HFF-Myc (cell line): Measurements from ENCODE around the gene CHST14.

ENCODE experiments used
- DNase-seq: peaks from one replicate; pipeline ENCODE4 v3.0.0-alpha.2; 2011; ENCODE audit warnings: low read depth; ENCODE audit errors: extremely low read depth
- H3K4me3 ChIP-seq: replicated peaks from 2 replicates; pipeline ENCODE4 v1.5.1; 2011; ENCODE audit warnings: low read depth, mild to moderate bottlenecking, control low read depth, low read length
- TF ChIP-seq, protein P1 (sequence below): IDR thresholded peaks from 2 replicates; pipeline ENCODE4 v1.5.1; 2012; ENCODE audit warnings: mild to moderate bottlenecking, low read depth, low read length, control low read depth; ENCODE audit errors: missing control alignments

CHST14 gene

DNA sequence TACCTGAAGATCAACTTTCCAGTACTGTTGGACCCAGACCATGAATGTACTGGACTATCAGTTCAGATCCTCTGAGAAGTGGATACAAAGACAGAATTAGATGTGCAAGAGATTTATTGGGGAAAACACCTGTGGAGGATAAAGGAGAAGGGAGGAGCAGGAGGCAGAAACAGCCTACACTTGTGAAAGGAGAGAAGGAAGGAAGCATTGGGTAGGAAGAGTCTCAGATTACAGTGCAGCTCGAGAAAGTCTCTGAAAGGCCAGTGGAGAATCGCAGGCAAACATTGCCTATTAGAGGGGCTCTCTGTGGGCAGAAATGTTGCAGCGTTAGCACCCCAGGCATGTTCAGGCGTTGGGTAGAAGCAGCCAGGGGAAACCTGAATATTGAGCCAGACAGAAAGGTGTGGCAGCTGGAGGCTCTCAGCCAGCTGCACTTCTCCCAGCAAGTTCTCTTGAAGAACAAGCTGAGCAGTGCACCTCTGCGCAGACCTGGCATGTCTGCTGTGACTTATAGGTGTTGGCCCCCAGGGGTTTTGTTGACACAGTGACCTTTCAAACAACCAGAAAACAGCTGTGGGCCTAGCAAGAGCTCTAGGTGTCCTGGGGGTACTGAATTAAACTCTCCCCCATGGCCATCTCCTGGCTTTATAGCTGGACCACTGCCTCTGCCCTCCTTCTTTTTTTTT, 7.0 kb downstream of the CHST14 start:
- TF ChIP-seq, protein P1, sequence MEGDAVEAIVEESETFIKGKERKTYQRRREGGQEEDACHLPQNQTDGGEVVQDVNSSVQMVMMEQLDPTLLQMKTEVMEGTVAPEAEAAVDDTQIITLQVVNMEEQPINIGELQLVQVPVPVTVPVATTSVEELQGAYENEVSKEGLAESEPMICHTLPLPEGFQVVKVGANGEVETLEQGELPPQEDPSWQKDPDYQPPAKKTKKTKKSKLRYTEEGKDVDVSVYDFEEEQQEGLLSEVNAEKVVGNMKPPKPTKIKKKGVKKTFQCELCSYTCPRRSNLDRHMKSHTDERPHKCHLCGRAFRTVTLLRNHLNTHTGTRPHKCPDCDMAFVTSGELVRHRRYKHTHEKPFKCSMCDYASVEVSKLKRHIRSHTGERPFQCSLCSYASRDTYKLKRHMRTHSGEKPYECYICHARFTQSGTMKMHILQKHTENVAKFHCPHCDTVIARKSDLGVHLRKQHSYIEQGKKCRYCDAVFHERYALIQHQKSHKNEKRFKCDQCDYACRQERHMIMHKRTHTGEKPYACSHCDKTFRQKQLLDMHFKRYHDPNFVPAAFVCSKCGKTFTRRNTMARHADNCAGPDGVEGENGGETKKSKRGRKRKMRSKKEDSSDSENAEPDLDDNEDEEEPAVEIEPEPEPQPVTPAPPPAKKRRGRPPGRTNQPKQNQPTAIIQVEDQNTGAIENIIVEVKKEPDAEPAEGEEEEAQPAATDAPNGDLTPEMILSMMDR: no peak
- H3K4me3 ChIP-seq: no peak overlapping the region
- no peak for DNase-seq

- DNase-seq: no peak
- TF ChIP-seq, protein P1: no peak
- H3K4me3 ChIP-seq: no peak overlapping the region
Measured at GRCh38 chr15:40479024-40479423, 8.2 kb downstream of the CHST14 start.

- no peak overlapping the region for H3K4me3 ChIP-seq
- TF ChIP-seq, protein P1: no peak
- no peak for DNase-seq
Measured at GRCh38 chr15:40481341-40482074, 10.7 kb downstream of the CHST14 start.

DNA sequence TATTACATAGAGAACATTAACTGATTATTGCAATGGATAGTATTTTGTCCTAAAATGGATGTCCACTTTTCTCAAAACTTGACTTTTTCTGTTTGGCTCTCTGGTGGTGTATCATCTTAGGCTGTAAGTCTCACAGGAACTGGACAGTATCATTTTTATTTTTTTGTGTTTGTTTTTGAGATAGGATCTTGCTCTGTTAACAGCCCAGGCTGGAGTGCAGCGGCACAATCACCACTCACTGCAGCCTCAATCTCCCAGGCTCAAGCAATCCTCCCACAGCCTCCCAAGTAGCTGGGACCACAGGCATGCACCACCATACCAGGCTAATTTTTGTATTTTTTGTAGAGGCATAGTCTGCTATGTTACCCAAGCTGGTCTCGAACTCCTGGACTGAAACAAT, 13.1 kb downstream of the CHST14 start:
- no peak overlapping the region for H3K4me3 ChIP-seq
- no peak for DNase-seq
- TF ChIP-seq, protein P1: no peak

DNA sequence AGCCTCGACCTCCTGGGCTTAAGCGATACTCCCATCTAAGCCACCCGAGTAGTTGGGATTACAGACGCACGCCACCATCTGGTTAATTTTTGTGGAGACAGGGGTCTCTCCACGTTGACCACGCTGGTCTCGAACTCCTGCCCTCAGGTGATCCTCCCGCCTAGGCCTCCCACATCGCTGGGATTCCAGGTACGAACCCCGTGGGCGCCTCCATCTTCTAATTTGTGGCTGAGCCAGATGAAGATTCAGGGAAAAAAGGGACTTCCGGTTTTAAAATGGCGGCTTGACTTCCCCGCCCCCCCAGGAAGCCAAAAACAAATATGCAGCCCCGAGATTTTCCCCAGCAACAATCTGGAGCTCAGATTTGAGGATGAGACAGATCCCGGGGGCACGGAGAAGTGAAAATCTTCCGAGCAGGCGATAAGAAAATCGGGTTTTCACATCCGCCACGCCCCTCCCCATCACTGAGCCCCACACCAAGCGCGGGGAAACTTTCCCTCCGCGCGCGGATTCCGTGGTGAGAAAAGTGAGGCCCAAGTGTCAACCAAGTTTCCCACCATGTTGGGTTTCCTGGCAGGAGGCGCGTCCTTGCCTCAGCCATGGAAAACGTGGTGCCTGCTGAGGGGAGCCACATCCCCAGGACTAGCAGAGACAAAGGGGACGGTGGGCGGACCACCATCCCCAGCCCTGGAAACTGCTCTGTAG, 15.4 kb downstream of the CHST14 start:
- DNase-seq: no peak
- TF ChIP-seq, protein P1: no peak
- no peak overlapping the region for H3K4me3 ChIP-seq

GRCh38 chr15:40487816-40488682, 17.3 kb downstream of the CHST14 start:
- DNase-seq: no peak
- no peak overlapping the region for H3K4me3 ChIP-seq
- TF ChIP-seq, protein P1: no peak
